Measurements from ENCODE around the gene NOSTRIN.
"Not testable (repeated sequence)": the region's sequence is repeated elsewhere in the genome, so short reads cannot be mapped to it uniquely, and the experiment has no call there.

Gene NOSTRIN

GRCh38 chr2:168791140-168791539 lies 11.3 kb upstream of the NOSTRIN start:
- not testable (repeated sequence) for H3K23ac ChIP-seq (ENCODE audit: low read length); H3K27ac ChIP-seq (ENCODE audit: low read depth, low read length); H4K5ac ChIP-seq (ENCODE audit: low read length); H3K9ac ChIP-seq (ENCODE audit: low read length); H2BK5ac ChIP-seq (ENCODE audit: low read length); H3K79me2 ChIP-seq (ENCODE audit: control insufficient read depth, insufficient read depth, low read length); DNase-seq; H3K4me3 ChIP-seq (ENCODE audit: low read length); H3K56ac ChIP-seq (ENCODE audit: low read length); H3K18ac ChIP-seq (ENCODE audit: low read length); H3K27me3 ChIP-seq (ENCODE audit: insufficient read depth, low read length, poor library complexity); H3K36me3 ChIP-seq (ENCODE audit: control insufficient read depth, insufficient read depth, low read length); H4K8ac ChIP-seq (ENCODE audit: low read depth, low read length); H2BK120ac ChIP-seq (ENCODE audit: low read depth, low read length); H3K4me1 ChIP-seq (ENCODE audit: control insufficient read depth, low read depth, low read length); H2BK15ac ChIP-seq (replicated peaks; ENCODE audit: low read depth); H3K4me2 ChIP-seq (ENCODE audit: low read length); H2AK5ac ChIP-seq (ENCODE audit: low read length); H3K4ac ChIP-seq (ENCODE audit: low read depth, low read length); H3K79me1 ChIP-seq (ENCODE audit: low read length)
- no CpG with 5 or more reads among the region's 2 CpGs for WGBS (ENCODE audit: extremely low coverage, insufficient coverage, low lambda C conversion rate)

- H2BK5ac ChIP-seq (ENCODE audit: low read length), result no peak overlapping the region
Observed at GRCh38 chr2:168793596-168793995, 8.8 kb upstream of the NOSTRIN start.

GRCh38 chr2:168794968-168795367 lies 7.5 kb upstream of the NOSTRIN start:
- Histone ChIP-seq H3K18ac (ENCODE audit: low read length) (no peak overlapping the region), H2BK15ac (replicated peaks; ENCODE audit: low read depth) (no peak overlapping the region), H3K27ac (ENCODE audit: low read depth, low read length) (no peak overlapping the region), H2AK5ac (ENCODE audit: low read length) (no peak overlapping the region), H3K9ac (ENCODE audit: low read length) (no peak overlapping the region), H3K79me1 (ENCODE audit: low read length) (no peaks in the 10 kb centered on the region), H3K56ac (ENCODE audit: low read length) (no peak overlapping the region), H3K23ac (ENCODE audit: low read length) (no peak overlapping the region), H3K4ac (ENCODE audit: low read depth, low read length) (no peak overlapping the region), H2BK120ac (ENCODE audit: low read depth, low read length) (no peak overlapping the region), H2BK5ac (ENCODE audit: low read length) (no peak overlapping the region), H3K4me2 (ENCODE audit: low read length) (no peak overlapping the region), H3K4me1 (ENCODE audit: control insufficient read depth, low read depth, low read length) (peaks cover 3% of the 10 kb centered on the region), H4K8ac (ENCODE audit: low read depth, low read length) (no peak overlapping the region), H3K27me3 (ENCODE audit: insufficient read depth, low read length, poor library complexity) (no peaks in the 10 kb centered on the region), H3K36me3 (ENCODE audit: control insufficient read depth, insufficient read depth, low read length) (no peaks in the 10 kb centered on the region), H3K79me2 (ENCODE audit: control insufficient read depth, insufficient read depth, low read length) (no peaks in the 10 kb centered on the region), H4K5ac (ENCODE audit: low read length) (no peak overlapping the region), H3K4me3 (ENCODE audit: low read length) (no peak overlapping the region)
- DNase-seq, result no peak
- WGBS (ENCODE audit: extremely low coverage, insufficient coverage, low lambda C conversion rate), result no CpG with 5 or more reads among the region's 1 CpG

More at GRCh38 chr2:168793596-168793995, 8.8 kb upstream of the NOSTRIN start:
- Histone ChIP-seq H3K4me2 (ENCODE audit: low read length) (no peak overlapping the region), H3K56ac (ENCODE audit: low read length) (no peak overlapping the region), H4K5ac (ENCODE audit: low read length) (no peak overlapping the region), H3K9ac (ENCODE audit: low read length) (no peak overlapping the region), H3K4me1 (ENCODE audit: control insufficient read depth, low read depth, low read length) (peaks cover under 1% of the 10 kb centered on the region), H3K4ac (ENCODE audit: low read depth, low read length) (no peak overlapping the region), H3K23ac (ENCODE audit: low read length) (no peak overlapping the region), H2BK15ac (replicated peaks; ENCODE audit: low read depth) (no peak overlapping the region), H2BK120ac (ENCODE audit: low read depth, low read length) (no peak overlapping the region), H3K27ac (ENCODE audit: low read depth, low read length) (no peak overlapping the region), H3K18ac (ENCODE audit: low read length) (no peak overlapping the region), H3K79me2 (ENCODE audit: control insufficient read depth, insufficient read depth, low read length) (no peaks in the 10 kb centered on the region), H3K4me3 (ENCODE audit: low read length) (no peak overlapping the region), H3K27me3 (ENCODE audit: insufficient read depth, low read length, poor library complexity) (no peaks in the 10 kb centered on the region), H3K79me1 (ENCODE audit: low read length) (no peaks in the 10 kb centered on the region), H2AK5ac (ENCODE audit: low read length) (no peak overlapping the region), H3K36me3 (ENCODE audit: control insufficient read depth, insufficient read depth, low read length) (no peaks in the 10 kb centered on the region), H4K8ac (ENCODE audit: low read depth, low read length) (no peak overlapping the region)
- WGBS (ENCODE audit: extremely low coverage, insufficient coverage, low lambda C conversion rate), result no CpG with 5 or more reads among the region's 2 CpGs
- DNase-seq, result no peak

GRCh38 chr2:168796090-168796577 lies 6.3 kb upstream of the NOSTRIN start:
- no CpG with 5 or more reads among the region's 9 CpGs for WGBS (ENCODE audit: extremely low coverage, insufficient coverage, low lambda C conversion rate)
- Histone ChIP-seq H4K5ac (ENCODE audit: low read length) (no peak overlapping the region), H3K79me2 (ENCODE audit: control insufficient read depth, insufficient read depth, low read length) (no peaks in the 10 kb centered on the region), H3K36me3 (ENCODE audit: control insufficient read depth, insufficient read depth, low read length) (no peaks in the 10 kb centered on the region), H2AK5ac (ENCODE audit: low read length) (no peak overlapping the region), H3K79me1 (ENCODE audit: low read length) (no peaks in the 10 kb centered on the region), H3K4me2 (ENCODE audit: low read length) (no peak overlapping the region), H3K27me3 (ENCODE audit: insufficient read depth, low read length, poor library complexity) (no peaks in the 10 kb centered on the region), H3K27ac (ENCODE audit: low read depth, low read length) (no peak overlapping the region), H3K4me3 (ENCODE audit: low read length) (no peak overlapping the region), H2BK5ac (ENCODE audit: low read length) (no peak overlapping the region), H4K8ac (ENCODE audit: low read depth, low read length) (no peak overlapping the region), H2BK15ac (replicated peaks; ENCODE audit: low read depth) (no peak overlapping the region), H3K4me1 (ENCODE audit: control insufficient read depth, low read depth, low read length) (peaks cover 3% of the 10 kb centered on the region), H3K9ac (ENCODE audit: low read length) (no peak overlapping the region), H3K18ac (ENCODE audit: low read length) (no peak overlapping the region), H2BK120ac (ENCODE audit: low read depth, low read length) (no peak overlapping the region), H3K23ac (ENCODE audit: low read length) (no peak overlapping the region), H3K4ac (ENCODE audit: low read depth, low read length) (no peak overlapping the region), H3K56ac (ENCODE audit: low read length) (no peak overlapping the region)
- no peak for DNase-seq

GRCh38 chr2:168796583-168797285 lies 5.7 kb upstream of the NOSTRIN start:
- Histone ChIP-seq H3K4ac (ENCODE audit: low read depth, low read length) (no peak overlapping the region), H3K4me3 (ENCODE audit: low read length) (no peak overlapping the region)

GRCh38 chr2:168797286-168797655 lies 5.2 kb upstream of the NOSTRIN start:
- Histone ChIP-seq H4K5ac (ENCODE audit: low read length) (no peak overlapping the region), H3K79me1 (ENCODE audit: low read length) (no peaks in the 10 kb centered on the region), H3K79me2 (ENCODE audit: control insufficient read depth, insufficient read depth, low read length) (no peaks in the 10 kb centered on the region), H2BK5ac (ENCODE audit: low read length) (no peak overlapping the region), H3K27ac (ENCODE audit: low read depth, low read length) (no peak overlapping the region), H3K23ac (ENCODE audit: low read length) (no peak overlapping the region), H3K56ac (ENCODE audit: low read length) (no peak overlapping the region), H3K9ac (ENCODE audit: low read length) (no peak overlapping the region), H3K4me1 (ENCODE audit: control insufficient read depth, low read depth, low read length) (peaks cover 3% of the 10 kb centered on the region), H2BK120ac (ENCODE audit: low read depth, low read length) (no peak overlapping the region), H3K4ac (ENCODE audit: low read depth, low read length) (no peak overlapping the region), H2AK5ac (ENCODE audit: low read length) (no peak overlapping the region), H2BK15ac (replicated peaks; ENCODE audit: low read depth) (no peak overlapping the region), H3K27me3 (ENCODE audit: insufficient read depth, low read length, poor library complexity) (no peaks in the 10 kb centered on the region), H3K4me3 (ENCODE audit: low read length) (no peak overlapping the region), H3K4me2 (ENCODE audit: low read length) (no peak overlapping the region), H3K36me3 (ENCODE audit: control insufficient read depth, insufficient read depth, low read length) (no peaks in the 10 kb centered on the region), H4K8ac (ENCODE audit: low read depth, low read length) (no peak overlapping the region), H3K18ac (ENCODE audit: low read length) (no peak overlapping the region)
- DNase-seq, result no peak

More at GRCh38 chr2:168796583-168797285, 5.7 kb upstream of the NOSTRIN start:
- no peak overlapping the region for H4K5ac ChIP-seq (ENCODE audit: low read length)
- no peak overlapping the region for H3K27ac ChIP-seq (ENCODE audit: low read depth, low read length)
- H3K79me2 ChIP-seq (ENCODE audit: control insufficient read depth, insufficient read depth, low read length), result no peaks in the 10 kb centered on the region
- WGBS (ENCODE audit: extremely low coverage, insufficient coverage, low lambda C conversion rate), result no CpG with 5 or more reads among the region's 8 CpGs
- H4K8ac ChIP-seq (ENCODE audit: low read depth, low read length), result no peak overlapping the region
- H3K18ac ChIP-seq (ENCODE audit: low read length), result no peak overlapping the region
- no peaks in the 10 kb centered on the region for H3K27me3 ChIP-seq (ENCODE audit: insufficient read depth, low read length, poor library complexity)
- H3K4me1 ChIP-seq (ENCODE audit: control insufficient read depth, low read depth, low read length), result peaks cover 3% of the 10 kb centered on the region
- H2AK5ac ChIP-seq (ENCODE audit: low read length), result no peak overlapping the region
- no peak overlapping the region for H2BK15ac ChIP-seq (replicated peaks; ENCODE audit: low read depth)
- no peak overlapping the region for H3K9ac ChIP-seq (ENCODE audit: low read length)
- DNase-seq, result no peak
- no peak overlapping the region for H3K23ac ChIP-seq (ENCODE audit: low read length)
- H2BK120ac ChIP-seq (ENCODE audit: low read depth, low read length), result no peak overlapping the region
- no peak overlapping the region for H3K4me2 ChIP-seq (ENCODE audit: low read length)
- no peaks in the 10 kb centered on the region for H3K36me3 ChIP-seq (ENCODE audit: control insufficient read depth, insufficient read depth, low read length)
- H3K56ac ChIP-seq (ENCODE audit: low read length), result no peak overlapping the region
- H2BK5ac ChIP-seq (ENCODE audit: low read length), result no peak overlapping the region
- no peaks in the 10 kb centered on the region for H3K79me1 ChIP-seq (ENCODE audit: low read length)
